HEK293 (cell line): ENCODE results near the gene VWA5A.

ENCODE experiments used
- SALL2 ChIP-seq: fragments of 450-650 bp; formaldehyde crosslinking; IDR thresholded peaks from 2 replicates; pipeline ENCODE4 v1.5.0; 2017; ENCODE audit warnings: missing biosample characterization, mild to moderate bottlenecking, missing genetic modification characterization, borderline replicate concordance
- SCRT2 ChIP-seq: fragments of 450-650 bp; formaldehyde crosslinking; IDR thresholded peaks from 2 replicates; pipeline ENCODE4 v1.5.1; 2016; ENCODE audit warnings: missing biosample characterization, missing genetic modification characterization
- SP2 ChIP-seq: fragments of 450-650 bp; formaldehyde crosslinking; IDR thresholded peaks from 2 replicates; pipeline ENCODE4 v1.5.1; 2016; ENCODE audit warnings: missing biosample characterization, missing genetic modification characterization
- YY1 ChIP-seq: fragments of 450-650 bp; formaldehyde crosslinking; IDR thresholded peaks from 2 replicates; pipeline ENCODE4 v1.5.1; 2018; ENCODE audit warnings: missing biosample characterization, missing genetic modification characterization
- ZBTB7A ChIP-seq: fragments of 450-650 bp; formaldehyde crosslinking; IDR thresholded peaks from 2 replicates; pipeline ENCODE4 v1.5.1; 2016; ENCODE audit warnings: low read depth, missing biosample characterization, missing genetic modification characterization
- TF ChIP-seq, protein P1 (sequence below): fragments of 450-650 bp; formaldehyde crosslinking; IDR thresholded peaks from 2 replicates; pipeline ENCODE4 v1.5.1; 2016; ENCODE audit warnings: missing biosample characterization, missing genetic modification characterization
- TF ChIP-seq, protein P2 (sequence below): fragments of 450-650 bp; formaldehyde crosslinking; IDR thresholded peaks from 2 replicates; pipeline ENCODE4 v1.5.1; 2016; ENCODE audit warnings: missing biosample characterization, missing genetic modification characterization
- TF ChIP-seq, protein P3 (sequence below): fragments of 450-650 bp; formaldehyde crosslinking; IDR thresholded peaks from 2 replicates; pipeline ENCODE4 v1.5.1; 2016; ENCODE audit warnings: missing biosample characterization, missing genetic modification characterization

DNA sequence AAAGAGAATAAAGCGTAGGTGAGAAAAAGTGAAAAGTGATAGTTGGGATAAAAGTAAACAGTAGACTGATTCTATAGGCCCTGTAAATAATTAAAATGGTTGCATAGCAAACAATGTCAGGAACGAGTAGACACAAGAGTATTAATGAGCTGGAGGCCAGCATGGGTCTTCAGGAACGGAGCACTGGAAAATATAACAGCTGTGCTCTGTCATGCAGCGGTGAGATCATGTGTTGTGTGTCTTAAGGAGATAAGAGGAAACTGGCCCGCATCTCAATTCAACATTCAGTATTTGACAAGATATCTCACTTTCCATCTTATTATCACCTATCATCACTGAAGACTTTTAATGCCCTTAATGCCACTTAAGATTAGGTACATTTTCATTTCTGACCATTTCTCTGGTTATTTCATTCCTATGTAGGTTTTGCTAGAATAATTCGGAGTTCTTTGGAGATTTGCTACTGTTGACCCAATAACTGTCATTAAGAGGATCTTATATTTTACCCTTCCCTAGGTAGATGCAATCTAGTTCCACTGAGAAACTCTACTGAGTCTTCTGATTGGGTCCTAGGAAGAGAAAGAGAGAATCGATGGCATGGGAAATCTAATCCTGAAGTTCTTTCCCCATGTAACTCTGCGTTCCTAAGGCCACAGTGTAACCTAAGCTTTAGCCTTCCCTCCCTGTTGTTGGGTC lies 35.5 kb upstream of the VWA5A start:
- TF ChIP-seq, protein P1, sequence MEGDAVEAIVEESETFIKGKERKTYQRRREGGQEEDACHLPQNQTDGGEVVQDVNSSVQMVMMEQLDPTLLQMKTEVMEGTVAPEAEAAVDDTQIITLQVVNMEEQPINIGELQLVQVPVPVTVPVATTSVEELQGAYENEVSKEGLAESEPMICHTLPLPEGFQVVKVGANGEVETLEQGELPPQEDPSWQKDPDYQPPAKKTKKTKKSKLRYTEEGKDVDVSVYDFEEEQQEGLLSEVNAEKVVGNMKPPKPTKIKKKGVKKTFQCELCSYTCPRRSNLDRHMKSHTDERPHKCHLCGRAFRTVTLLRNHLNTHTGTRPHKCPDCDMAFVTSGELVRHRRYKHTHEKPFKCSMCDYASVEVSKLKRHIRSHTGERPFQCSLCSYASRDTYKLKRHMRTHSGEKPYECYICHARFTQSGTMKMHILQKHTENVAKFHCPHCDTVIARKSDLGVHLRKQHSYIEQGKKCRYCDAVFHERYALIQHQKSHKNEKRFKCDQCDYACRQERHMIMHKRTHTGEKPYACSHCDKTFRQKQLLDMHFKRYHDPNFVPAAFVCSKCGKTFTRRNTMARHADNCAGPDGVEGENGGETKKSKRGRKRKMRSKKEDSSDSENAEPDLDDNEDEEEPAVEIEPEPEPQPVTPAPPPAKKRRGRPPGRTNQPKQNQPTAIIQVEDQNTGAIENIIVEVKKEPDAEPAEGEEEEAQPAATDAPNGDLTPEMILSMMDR (tag by site-specific recombination), result no peak
- TF ChIP-seq, protein P2, sequence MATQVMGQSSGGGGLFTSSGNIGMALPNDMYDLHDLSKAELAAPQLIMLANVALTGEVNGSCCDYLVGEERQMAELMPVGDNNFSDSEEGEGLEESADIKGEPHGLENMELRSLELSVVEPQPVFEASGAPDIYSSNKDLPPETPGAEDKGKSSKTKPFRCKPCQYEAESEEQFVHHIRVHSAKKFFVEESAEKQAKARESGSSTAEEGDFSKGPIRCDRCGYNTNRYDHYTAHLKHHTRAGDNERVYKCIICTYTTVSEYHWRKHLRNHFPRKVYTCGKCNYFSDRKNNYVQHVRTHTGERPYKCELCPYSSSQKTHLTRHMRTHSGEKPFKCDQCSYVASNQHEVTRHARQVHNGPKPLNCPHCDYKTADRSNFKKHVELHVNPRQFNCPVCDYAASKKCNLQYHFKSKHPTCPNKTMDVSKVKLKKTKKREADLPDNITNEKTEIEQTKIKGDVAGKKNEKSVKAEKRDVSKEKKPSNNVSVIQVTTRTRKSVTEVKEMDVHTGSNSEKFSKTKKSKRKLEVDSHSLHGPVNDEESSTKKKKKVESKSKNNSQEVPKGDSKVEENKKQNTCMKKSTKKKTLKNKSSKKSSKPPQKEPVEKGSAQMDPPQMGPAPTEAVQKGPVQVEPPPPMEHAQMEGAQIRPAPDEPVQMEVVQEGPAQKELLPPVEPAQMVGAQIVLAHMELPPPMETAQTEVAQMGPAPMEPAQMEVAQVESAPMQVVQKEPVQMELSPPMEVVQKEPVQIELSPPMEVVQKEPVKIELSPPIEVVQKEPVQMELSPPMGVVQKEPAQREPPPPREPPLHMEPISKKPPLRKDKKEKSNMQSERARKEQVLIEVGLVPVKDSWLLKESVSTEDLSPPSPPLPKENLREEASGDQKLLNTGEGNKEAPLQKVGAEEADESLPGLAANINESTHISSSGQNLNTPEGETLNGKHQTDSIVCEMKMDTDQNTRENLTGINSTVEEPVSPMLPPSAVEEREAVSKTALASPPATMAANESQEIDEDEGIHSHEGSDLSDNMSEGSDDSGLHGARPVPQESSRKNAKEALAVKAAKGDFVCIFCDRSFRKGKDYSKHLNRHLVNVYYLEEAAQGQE, result no peak
- TF ChIP-seq YY1 (tag by site-specific recombination) (no peak), SALL2 (tag by site-specific recombination) (no peak), SP2 (tag by site-specific recombination) (no peak), SCRT2 (no peak), ZBTB7A (tag by site-specific recombination) (no peak)
- TF ChIP-seq, protein P3, sequence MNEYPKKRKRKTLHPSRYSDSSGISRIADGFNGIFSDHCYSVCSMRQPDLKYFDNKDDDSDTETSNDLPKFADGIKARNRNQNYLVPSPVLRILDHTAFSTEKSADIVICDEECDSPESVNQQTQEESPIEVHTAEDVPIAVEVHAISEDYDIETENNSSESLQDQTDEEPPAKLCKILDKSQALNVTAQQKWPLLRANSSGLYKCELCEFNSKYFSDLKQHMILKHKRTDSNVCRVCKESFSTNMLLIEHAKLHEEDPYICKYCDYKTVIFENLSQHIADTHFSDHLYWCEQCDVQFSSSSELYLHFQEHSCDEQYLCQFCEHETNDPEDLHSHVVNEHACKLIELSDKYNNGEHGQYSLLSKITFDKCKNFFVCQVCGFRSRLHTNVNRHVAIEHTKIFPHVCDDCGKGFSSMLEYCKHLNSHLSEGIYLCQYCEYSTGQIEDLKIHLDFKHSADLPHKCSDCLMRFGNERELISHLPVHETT (tag by site-specific recombination), result no peak
